ENCODE measurements around the gene SLC35E1. TPM values are rescaled to one million over a fixed set of nuclear protein-coding genes. Genes with fewer than 3 reads are reported as not detected.

The SLC35E1 gene
- total RNA-seq, 1 experiment from 2014 or later, result 49.1 TPM

DNA sequence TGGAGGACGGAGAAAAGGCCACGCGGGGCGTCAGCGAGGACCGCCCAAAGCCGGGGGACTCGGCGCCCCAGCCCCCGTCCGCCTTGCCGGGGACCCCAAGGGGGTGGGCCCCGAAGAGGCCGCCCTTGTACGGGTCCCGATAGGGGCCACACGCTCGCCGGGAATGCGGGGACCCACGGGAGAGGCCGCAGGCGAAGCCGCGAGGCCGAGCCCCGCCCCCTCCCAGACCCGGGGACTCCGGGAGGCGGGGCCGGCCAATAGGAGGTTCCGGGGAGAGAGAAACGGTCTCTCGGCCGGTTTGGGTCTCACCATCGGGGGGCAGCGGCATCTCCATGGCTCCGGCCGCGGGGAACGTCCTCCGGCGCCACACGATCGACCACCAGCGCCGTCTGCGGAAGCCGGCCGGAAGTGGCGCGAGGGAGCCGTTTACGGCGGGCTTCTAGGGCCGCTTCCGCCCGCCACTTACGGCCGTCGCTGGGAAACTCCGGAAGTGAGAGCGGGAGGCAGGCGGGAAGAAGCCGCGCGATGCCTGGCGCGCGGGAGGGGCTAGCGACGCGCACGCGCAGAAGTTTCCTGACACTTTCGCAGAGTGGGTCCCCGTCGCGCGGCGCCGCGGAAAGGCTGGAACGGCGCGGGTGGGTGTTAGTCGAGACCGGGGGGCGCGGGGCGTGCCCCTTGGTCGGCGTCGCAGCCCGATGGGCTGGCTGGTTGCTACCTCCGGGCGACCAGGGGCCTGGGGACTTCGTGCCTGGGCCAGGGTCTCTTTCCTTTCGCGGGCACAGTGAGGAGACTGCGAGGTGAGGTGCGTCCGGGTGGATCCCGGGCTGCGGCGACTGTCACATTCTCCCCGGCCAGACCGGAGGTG lies 29.9 kb downstream of the SLC35E1 start, which contains the start of gene CHERP:
Gene CHERP (minus strand): TSS at position 393 of the 865 bp plus-strand sequence. CDS start 59 bp downstream, at position 334.
- Histone ChIP-seq H3K27me3 (ENCODE audit: insufficient read depth, low read length) (no peaks in the 10 kb centered on the region), H3K9me2 (ENCODE audit: insufficient read depth) (no peaks in the 10 kb centered on the region), H3K27ac (ENCODE audit: low read depth, low read length) (peak within 1 kb of the TSS; percentile 83), H3K4me1 (ENCODE audit: control insufficient read depth in 1 of 2, insufficient read depth in 2 of 2, low read length in 2 of 2) (peaks cover 9 to 17% of the 10 kb centered on the region in 2 experiments), H3K4me2 (ENCODE audit: low read length) (peak within 1 kb of the TSS; percentile 94), H2AFZ (ENCODE audit: low read depth, low read length, poor library complexity, severe bottlenecking) (no peak within 1 kb of the TSS), H4K20me1 (ENCODE audit: insufficient read depth) (peaks cover 17% of the 10 kb centered on the region; the same call in 1 of the 2 replicates), H3K4me3 (replicated peaks in 1 of 2; ENCODE audit: low read depth in 1 of 2, low read length in 2 of 2) (peak within 1 kb of the TSS; percentile 97 to 100), H3K36me3 (ENCODE audit: control insufficient read depth in 1 of 2, insufficient read depth in 2 of 2, low read length in 2 of 2) (peaks cover 10 to 32% of the 10 kb centered on the region in 2 experiments), H3K9ac (ENCODE audit: low read length) (peak within 1 kb of the TSS; percentile 96), H3K9me3 (ENCODE audit: control insufficient read depth in 1 of 2, insufficient read depth in 1 of 2, low read depth in 1 of 2, low read length in 2 of 2) (no peaks in the 10 kb centered on the region), H3K79me2 (ENCODE audit: insufficient read depth, low read length) (peaks cover 73% of the 10 kb centered on the region)
- ChIA-PET RAD21 (ENCODE audit: low non-redundant PET in 1 of 2, low total read pairs in 2 of 2, uncharacterized antibody in 2 of 2, unreplicated experiment in 2 of 2) (no interaction called here), CTCF (no interaction called here), POLR2A (no interaction called here)
- BruUV-seq (replicated peaks), result no TSS peak
- peak; percentile 83 for DNase-seq (ENCODE audit: low read depth, low spot score)
- peak; percentile 88 for ATAC-seq
- intact Hi-C loops (cut with micrococcal nuclease), result no loop called here
- TF ChIP-seq, protein P1, sequence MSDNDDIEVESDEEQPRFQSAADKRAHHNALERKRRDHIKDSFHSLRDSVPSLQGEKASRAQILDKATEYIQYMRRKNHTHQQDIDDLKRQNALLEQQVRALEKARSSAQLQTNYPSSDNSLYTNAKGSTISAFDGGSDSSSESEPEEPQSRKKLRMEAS (IDR thresholded peaks at IDR 0.05), result peak; percentile 85
- TF ChIP-seq POLR2A (IDR thresholded peaks at IDR 0.05; ENCODE audit: borderline replicate concordance, extremely low read depth, insufficient read depth, insufficient read length) (peak; percentile 79), SRF (IDR thresholded peaks at IDR 0.05; ENCODE audit: low read depth) (no peak; the same call in 1 of the 2 replicates), RAD21 (IDR thresholded peaks at IDR 0.05; ENCODE audit: low read depth) (no peak), POLR2AphosphoS5 (IDR thresholded peaks at IDR 0.05; ENCODE audit: low read depth, low read length) (peak; percentile 91), EZH2 (IDR thresholded peaks at IDR 0.05) (no peak), ZFX (IDR thresholded peaks at IDR 0.05) (peak; percentile 89; the same call in 1 of the 2 replicates), YY1 (IDR thresholded peaks at IDR 0.05; ENCODE audit: extremely low read depth, insufficient replicate concordance, low read depth, low read length) (no peak), EGR1 (IDR thresholded peaks at IDR 0.05; ENCODE audit: low read depth) (0 out of 2 replicates have a peak, but pooled peaks have one; percentile 22), REST (IDR thresholded peaks at IDR 0.05; ENCODE audit: low read depth) (no peak), SP1 (IDR thresholded peaks at IDR 0.05; ENCODE audit: low read depth) (no peak; the same call in 1 of the 2 replicates), FOSL1 (IDR thresholded peaks at IDR 0.05; ENCODE audit: low read depth) (no peak), TCF7L2 (IDR thresholded peaks at IDR 0.05; ENCODE audit: borderline replicate concordance, extremely low read depth, insufficient read depth, insufficient read length) (peak; percentile 23), CEBPB (IDR thresholded peaks at IDR 0.05; ENCODE audit: low read depth) (no peak), ZBTB33 (IDR thresholded peaks at IDR 0.05; ENCODE audit: extremely low read depth, insufficient replicate concordance, low read length) (peak; percentile 93), JUND (IDR thresholded peaks at IDR 0.05) (no peak), ELF1 (IDR thresholded peaks at IDR 0.05; ENCODE audit: borderline replicate concordance, low read depth) (no peak; the same call in 1 of the 2 replicates), CTCF (IDR thresholded peaks at IDR 0.05 in 2 of 3, conservative IDR thresholded peaks at IDR 0.05 in 1 of 3; ENCODE audit: borderline replicate concordance in 1 of 3, insufficient read depth in 1 of 3, low read depth in 2 of 3, low read length in 2 of 3) (no peak), EZH2phosphoT487 (IDR thresholded peaks at IDR 0.05; ENCODE audit: borderline replicate concordance) (no peak)
